ENCODE data around the gene GFRAL. TPM values are rescaled to one million over a fixed set of nuclear protein-coding genes. Genes with fewer than 3 reads are reported as not detected.

The GFRAL gene
- total RNA-seq, 1 experiment from 2014 or later: not detected

GRCh38 chr6:55410674-55411073 lies 83.4 kb downstream of the GFRAL start:
- H3K27ac ChIP-seq (ENCODE audit: low read length): no peak overlapping the region
- H3K4me1 ChIP-seq (ENCODE audit: control insufficient read depth, insufficient read depth, low read length): no peaks in the 10 kb centered on the region
- in situ Hi-C loops (cut with HindIII; ENCODE audit: low pct_unique_long_range_greater_than_20kb, low sequenced_read_pairs) (no loop called here), intact Hi-C loops (cut with micrococcal nuclease; ENCODE audit: unreplicated experiment) (no loop called here)
- TF ChIP-seq TCF7L2 (IDR thresholded peaks at IDR 0.05; ENCODE audit: low read depth, low read length) (no peak), SIN3A (IDR thresholded peaks at IDR 0.05; ENCODE audit: borderline replicate concordance, insufficient read depth, low read depth, low read length) (no peak), POLR2AphosphoS5 (IDR thresholded peaks at IDR 0.05; ENCODE audit: low read depth, low read length) (no peak), CTCF (IDR thresholded peaks at IDR 0.05) (no peak)
- TF ChIP-seq, protein P1, sequence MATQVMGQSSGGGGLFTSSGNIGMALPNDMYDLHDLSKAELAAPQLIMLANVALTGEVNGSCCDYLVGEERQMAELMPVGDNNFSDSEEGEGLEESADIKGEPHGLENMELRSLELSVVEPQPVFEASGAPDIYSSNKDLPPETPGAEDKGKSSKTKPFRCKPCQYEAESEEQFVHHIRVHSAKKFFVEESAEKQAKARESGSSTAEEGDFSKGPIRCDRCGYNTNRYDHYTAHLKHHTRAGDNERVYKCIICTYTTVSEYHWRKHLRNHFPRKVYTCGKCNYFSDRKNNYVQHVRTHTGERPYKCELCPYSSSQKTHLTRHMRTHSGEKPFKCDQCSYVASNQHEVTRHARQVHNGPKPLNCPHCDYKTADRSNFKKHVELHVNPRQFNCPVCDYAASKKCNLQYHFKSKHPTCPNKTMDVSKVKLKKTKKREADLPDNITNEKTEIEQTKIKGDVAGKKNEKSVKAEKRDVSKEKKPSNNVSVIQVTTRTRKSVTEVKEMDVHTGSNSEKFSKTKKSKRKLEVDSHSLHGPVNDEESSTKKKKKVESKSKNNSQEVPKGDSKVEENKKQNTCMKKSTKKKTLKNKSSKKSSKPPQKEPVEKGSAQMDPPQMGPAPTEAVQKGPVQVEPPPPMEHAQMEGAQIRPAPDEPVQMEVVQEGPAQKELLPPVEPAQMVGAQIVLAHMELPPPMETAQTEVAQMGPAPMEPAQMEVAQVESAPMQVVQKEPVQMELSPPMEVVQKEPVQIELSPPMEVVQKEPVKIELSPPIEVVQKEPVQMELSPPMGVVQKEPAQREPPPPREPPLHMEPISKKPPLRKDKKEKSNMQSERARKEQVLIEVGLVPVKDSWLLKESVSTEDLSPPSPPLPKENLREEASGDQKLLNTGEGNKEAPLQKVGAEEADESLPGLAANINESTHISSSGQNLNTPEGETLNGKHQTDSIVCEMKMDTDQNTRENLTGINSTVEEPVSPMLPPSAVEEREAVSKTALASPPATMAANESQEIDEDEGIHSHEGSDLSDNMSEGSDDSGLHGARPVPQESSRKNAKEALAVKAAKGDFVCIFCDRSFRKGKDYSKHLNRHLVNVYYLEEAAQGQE (IDR thresholded peaks at IDR 0.05; ENCODE audit: insufficient read depth in 1 of 2, low read depth in 2 of 2, low read length in 1 of 2): no peak
- no TSS peak for BruUV-seq (replicated peaks)
- ATAC-seq (no peak), DNase-seq (ENCODE audit: low read depth, low spot score) (no peak)
- no peaks in the 10 kb centered on the region for H3K9me3 ChIP-seq (ENCODE audit: control insufficient read depth, insufficient read depth, low read depth, low read length)
- no peak overlapping the region for H3K4me3 ChIP-seq (ENCODE audit: low read depth in 2 of 2, low read length in 2 of 2)
- CTCF ChIA-PET: interaction anchor here (0.6 kb wide), 1 partner anchor 1307 kb away, joined by 6 read pairs; no protein-coding TSS in a partner anchor
- POLR2A ChIA-PET: no interaction called here
- no peaks in the 10 kb centered on the region for H3K36me3 ChIP-seq (ENCODE audit: control insufficient read depth, insufficient read depth, low read length)
- no peaks in the 10 kb centered on the region for H3K27me3 ChIP-seq (ENCODE audit: control insufficient read depth, insufficient read depth, low read length)

- H3K36me3 ChIP-seq (ENCODE audit: control insufficient read depth, insufficient read depth, low read length): no peaks in the 10 kb centered on the region
- H3K9me3 ChIP-seq (ENCODE audit: control insufficient read depth, insufficient read depth, low read depth, low read length): no peaks in the 10 kb centered on the region
- intact Hi-C loops (cut with micrococcal nuclease; ENCODE audit: unreplicated experiment): no loop called here
- no peak overlapping the region for H3K27ac ChIP-seq (ENCODE audit: low read length)
- in situ Hi-C loops (cut with HindIII; ENCODE audit: low pct_unique_long_range_greater_than_20kb, low sequenced_read_pairs): no loop called here
- H3K27me3 ChIP-seq (ENCODE audit: control insufficient read depth, insufficient read depth, low read length): no peaks in the 10 kb centered on the region; the same call in 1 of the 2 replicates
- TF ChIP-seq, protein P1 (IDR thresholded peaks at IDR 0.05; ENCODE audit: insufficient read depth in 1 of 2, low read depth in 2 of 2, low read length in 1 of 2): no peak
- TF ChIP-seq TCF7L2 (IDR thresholded peaks at IDR 0.05; ENCODE audit: low read depth, low read length): no peak
- TF ChIP-seq POLR2AphosphoS5 (IDR thresholded peaks at IDR 0.05; ENCODE audit: low read depth, low read length): no peak
- no peak for TF ChIP-seq CTCF (IDR thresholded peaks at IDR 0.05)
- no peak for TF ChIP-seq SIN3A (IDR thresholded peaks at IDR 0.05; ENCODE audit: borderline replicate concordance, insufficient read depth, low read depth, low read length)
- ATAC-seq: no peak
- no peaks in the 10 kb centered on the region for H3K4me1 ChIP-seq (ENCODE audit: control insufficient read depth, insufficient read depth, low read length)
- no peak overlapping the region for H3K4me3 ChIP-seq (ENCODE audit: low read depth in 2 of 2, low read length in 2 of 2)
- no TSS peak for BruUV-seq (replicated peaks)
- no peak for DNase-seq (ENCODE audit: low read depth, low spot score)
- CTCF ChIA-PET: no interaction called here
- POLR2A ChIA-PET: no interaction called here
Observed at GRCh38 chr6:55423933-55424332, 96.7 kb downstream of the GFRAL start.
